CD14-positive monocyte (primary cell): ENCODE data around the gene CCDC188. TPM values are rescaled to one million over a fixed set of nuclear protein-coding genes. Genes with fewer than 3 reads are reported as not detected.

Source experiments
- DNase-seq, 3 donors: peaks; one replicate each; pipeline ENCODE4 v3.0.0-alpha.2; 2011 to 2022
- H2AFZ ChIP-seq: 2 replicates; pipeline ENCODE4 v1.6.0; 2012; ENCODE audit warnings: mild to moderate bottlenecking, low read depth, low read length, inconsistent platforms; ENCODE audit not compliant: insufficient read depth, poor library complexity, severe bottlenecking
- H3K27ac ChIP-seq, 2 donors: 1 replicate in 1 of 2; 2 replicates in 1 of 2; pipeline ENCODE4 v1.5.1; 2012 to 2013; ENCODE audit warnings: low read length in 2 of 2, control low read depth in 1 of 2, inconsistent platforms in 1 of 2, low read depth in 1 of 2, mild to moderate bottlenecking in 1 of 2
- H3K27me3 ChIP-seq, 2 donors: one replicate each; pipeline versions ENCODE4 v1.6.0 to v1.6.1; 2011 to 2013; ENCODE audit warnings: low read length in 2 of 2; ENCODE audit not compliant: control insufficient read depth in 2 of 2, insufficient read depth in 2 of 2
- H3K36me3 ChIP-seq, 2 donors: replicated peaks in 1 of 2; 1 replicate in 1 of 2; 2 replicates in 1 of 2; pipeline versions ENCODE4 v1.5.1 to v1.6.1; 2012 to 2013; ENCODE audit warnings: low read length in 2 of 2, control low read depth in 1 of 2, inconsistent platforms in 1 of 2, mild to moderate bottlenecking in 1 of 2; ENCODE audit not compliant: insufficient read depth in 2 of 2, control insufficient read depth in 1 of 2
- H3K4me1 ChIP-seq, 2 donors: 1 replicate in 1 of 2; 2 replicates in 1 of 2; pipeline versions ENCODE4 v1.5.1 to v1.6.1; 2012 to 2013; ENCODE audit warnings: low read length in 2 of 2, control low read depth in 1 of 2, inconsistent platforms in 1 of 2, mild to moderate bottlenecking in 1 of 2, moderate library complexity in 1 of 2; ENCODE audit not compliant: insufficient read depth in 2 of 2, control insufficient read depth in 1 of 2
- H3K4me2 ChIP-seq: replicated peaks from 2 replicates; pipeline ENCODE3; 2012; ENCODE audit warnings: low read length, moderate library complexity, mild to moderate bottlenecking; ENCODE audit not compliant: poor library complexity, severe bottlenecking; ENCODE audit errors: extremely low read depth
- H3K4me3 ChIP-seq, 3 experiments: fragments of 200-600 bp in 1 of 3; sonication (generic) in 1 of 3; replicated peaks in 1 of 3; 1 replicate in 2 of 3; 2 replicates in 1 of 3; pipeline ENCODE4 v1.5.1; 2011 to 2013; ENCODE audit warnings: low read length in 3 of 3, mild to moderate bottlenecking in 3 of 3, control low read depth in 2 of 3, low read depth in 2 of 3, inconsistent platforms in 1 of 3, moderate library complexity in 1 of 3
- H3K79me2 ChIP-seq: 2 replicates; pipeline ENCODE4 v1.6.0; 2012; ENCODE audit warnings: mild to moderate bottlenecking, control low read depth, inconsistent platforms, low read length, moderate library complexity; ENCODE audit not compliant: insufficient read depth
- H3K9ac ChIP-seq: 2 replicates; pipeline ENCODE4 v1.6.0; 2017; ENCODE audit warnings: low read length, mild to moderate bottlenecking; ENCODE audit not compliant: insufficient read depth, poor library complexity, severe bottlenecking
- H3K9me3 ChIP-seq, 2 donors: replicated peaks in 1 of 2; 1 replicate in 1 of 2; 2 replicates in 1 of 2; pipeline versions ENCODE4 v1.5.1 to v1.6.1; 2012 to 2013; ENCODE audit warnings: low read length in 2 of 2, control low read depth in 1 of 2; ENCODE audit not compliant: control insufficient read depth in 1 of 2, insufficient read depth in 1 of 2
- H4K20me1 ChIP-seq: 2 replicates; pipeline ENCODE4 v1.6.0; 2012; ENCODE audit warnings: mild to moderate bottlenecking, low read length, control low read depth, moderate library complexity; ENCODE audit not compliant: insufficient read depth
- H3K27ac Mint-ChIP-seq, 7 donors: one replicate each; pipeline ENCODE4 v1.8.0; 2020; ENCODE audit warnings: mild to moderate bottlenecking in 7 of 7, mixed read lengths in 7 of 7, moderate library complexity in 6 of 7, inconsistent platforms in 2 of 7
- H3K27me3 Mint-ChIP-seq, 3 donors: one replicate each; pipeline ENCODE4 v1.8.0; 2021 to 2022; ENCODE audit warnings: low read depth in 3 of 3, mild to moderate bottlenecking in 3 of 3, mixed read lengths in 3 of 3, moderate library complexity in 3 of 3, inconsistent platforms in 1 of 3
- H3K36me3 Mint-ChIP-seq, 2 donors: one replicate each; pipeline ENCODE4 v1.8.0; 2020; ENCODE audit warnings: mixed read lengths in 2 of 2, inconsistent platforms in 1 of 2, mild to moderate bottlenecking in 1 of 2
- H3K4me1 Mint-ChIP-seq: one replicate; pipeline ENCODE4 v1.8.0; 2020; ENCODE audit warnings: mild to moderate bottlenecking, mixed read lengths
- H3K4me3 Mint-ChIP-seq, 2 donors: one replicate each; pipeline ENCODE4 v1.8.0; 2020; ENCODE audit warnings: mild to moderate bottlenecking in 2 of 2, mixed read lengths in 2 of 2, moderate library complexity in 1 of 2
- H3K9me3 Mint-ChIP-seq, 7 donors: one replicate each; pipeline ENCODE4 v1.8.0; 2020 to 2022; ENCODE audit warnings: mixed read lengths in 7 of 7, mild to moderate bottlenecking in 6 of 7, moderate library complexity in 6 of 7, inconsistent platforms in 2 of 7
- whole genome bisulfite sequencing: methylation state at CpG from one replicate; pipeline ENCODE4 v1.1.5; 2013; ENCODE audit warnings: missing lambda C conversion rate; ENCODE audit not compliant: insufficient coverage; 5-methylcytosine and 5-hydroxymethylcytosine counted together
- intact Hi-C, 2 donors: fragments of 100-400 bp; cut with micrococcal nuclease; formaldehyde crosslinking; loops; one replicate each; pipeline versions ENCODE4 v1.15.0 to v1.15.1; 2023
- polyA plus RNA-seq, 3 donors: library from polyadenylated mRNA; depleted of rRNA in 1 of 3; unstranded in 2 of 3; stranded (reverse) in 1 of 3; fragments of 300-500 nt in 2 of 3; fragments of >200 nt in 1 of 3; fragmentation: Illumina TruSeq in 2 of 3; gene quantifications; 1 replicate in 2 of 3; 2 replicates in 1 of 3; pipeline ENCODE4 v1.2.3, GENCODE V29; 2012 to 2021
- TF ChIP-seq, protein P1 (sequence below): fragments of 200-600 bp; IDR thresholded peaks from one replicate; pipeline ENCODE4 v1.8.0; 2022; ENCODE audit warnings: antibody characterized with exemption, mild to moderate bottlenecking

CCDC188 gene
- polyA plus RNA-seq, 3 donors: 0.15 TPM; not detected in 2

GRCh38 chr22:20183823-20184222 lies 33.0 kb upstream of the CCDC188 start:
- Mint-ChIP-seq H3K4me1 (no peaks in the 10 kb centered on the region), H3K4me3 (no peak overlapping the region), H3K36me3 (no peaks in the 10 kb centered on the region), H3K9me3 (no peaks in the 10 kb centered on the region), H3K27me3 (peaks cover 0 to 5% (median 2%) of the 10 kb centered on the region in 3 donors), H3K27ac (no peak overlapping the region)
- Histone ChIP-seq H3K9me3 (no peaks in the 10 kb centered on the region), H3K27ac (no peak overlapping the region), H4K20me1 (no peaks in the 10 kb centered on the region), H2AFZ (no peak overlapping the region), H3K79me2 (no peaks in the 10 kb centered on the region), H3K4me2 (no peak overlapping the region), H3K9ac (no peak overlapping the region), H3K27me3 (no peaks in the 10 kb centered on the region), H3K4me1 (no peaks in the 10 kb centered on the region), H3K4me3 (no peak overlapping the region), H3K36me3 (no peaks in the 10 kb centered on the region)
- WGBS: 93% methylated on average over 6 of the region's 6 CpGs
- DNase-seq: no peak
- TF ChIP-seq, protein P1, sequence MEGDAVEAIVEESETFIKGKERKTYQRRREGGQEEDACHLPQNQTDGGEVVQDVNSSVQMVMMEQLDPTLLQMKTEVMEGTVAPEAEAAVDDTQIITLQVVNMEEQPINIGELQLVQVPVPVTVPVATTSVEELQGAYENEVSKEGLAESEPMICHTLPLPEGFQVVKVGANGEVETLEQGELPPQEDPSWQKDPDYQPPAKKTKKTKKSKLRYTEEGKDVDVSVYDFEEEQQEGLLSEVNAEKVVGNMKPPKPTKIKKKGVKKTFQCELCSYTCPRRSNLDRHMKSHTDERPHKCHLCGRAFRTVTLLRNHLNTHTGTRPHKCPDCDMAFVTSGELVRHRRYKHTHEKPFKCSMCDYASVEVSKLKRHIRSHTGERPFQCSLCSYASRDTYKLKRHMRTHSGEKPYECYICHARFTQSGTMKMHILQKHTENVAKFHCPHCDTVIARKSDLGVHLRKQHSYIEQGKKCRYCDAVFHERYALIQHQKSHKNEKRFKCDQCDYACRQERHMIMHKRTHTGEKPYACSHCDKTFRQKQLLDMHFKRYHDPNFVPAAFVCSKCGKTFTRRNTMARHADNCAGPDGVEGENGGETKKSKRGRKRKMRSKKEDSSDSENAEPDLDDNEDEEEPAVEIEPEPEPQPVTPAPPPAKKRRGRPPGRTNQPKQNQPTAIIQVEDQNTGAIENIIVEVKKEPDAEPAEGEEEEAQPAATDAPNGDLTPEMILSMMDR: no peak
- intact Hi-C loops: no loop called here

GRCh38 chr22:20183101-20183500 lies 32.2 kb upstream of the CCDC188 start:
- H3K4me1 Mint-ChIP-seq: no peaks in the 10 kb centered on the region
- no peaks in the 10 kb centered on the region for H3K9me3 Mint-ChIP-seq
- Histone ChIP-seq H3K36me3 (no peaks in the 10 kb centered on the region), H3K4me3 (no peak overlapping the region), H3K27ac (no peak overlapping the region), H2AFZ (no peak overlapping the region), H4K20me1 (no peaks in the 10 kb centered on the region), H3K79me2 (no peaks in the 10 kb centered on the region), H3K9me3 (no peaks in the 10 kb centered on the region), H3K27me3 (no peaks in the 10 kb centered on the region), H3K4me1 (no peaks in the 10 kb centered on the region), H3K9ac (no peak overlapping the region), H3K4me2 (no peak overlapping the region)
- peaks cover 0 to 5% (median 2%) of the 10 kb centered on the region in 3 donors for H3K27me3 Mint-ChIP-seq
- no peak for DNase-seq
- intact Hi-C loops: no loop called here
- H3K36me3 Mint-ChIP-seq: no peaks in the 10 kb centered on the region
- H3K4me3 Mint-ChIP-seq: no peak overlapping the region
- H3K27ac Mint-ChIP-seq: no peak overlapping the region
- 93% methylated on average over 8 of the region's 8 CpGs for WGBS
- TF ChIP-seq, protein P1: no peak
